ENCODE measurements around the gene RFNG. TPM values are rescaled to one million over a fixed set of nuclear protein-coding genes. Genes with fewer than 3 reads are reported as not detected.
A peak's percentile ranks its signal among the peaks of the same experiment; 100 is the strongest.

RFNG gene
- total RNA-seq, 2 donors from 2014 or later: 39.9 to 45.3 TPM

- Histone ChIP-seq H3K4me3 (peak overlapping the region; percentile 42), H3K9me3 (no peaks in the 10 kb centered on the region), H3K27me3 (replicated peaks; ENCODE audit: insufficient read depth) (no peaks in the 10 kb centered on the region), H3K36me3 (no peaks in the 10 kb centered on the region), H3K4me1 (ENCODE audit: control insufficient read depth in 1 of 2, low read depth in 2 of 2) (peaks cover 13 to 30% of the 10 kb centered on the region in 2 donors), H3K27ac (no peak overlapping the region)
- ATAC-seq (ENCODE audit: insufficient number of reproducible peaks, low FRiP score, low read depth): no peak
- no peak for TF ChIP-seq CTCF (IDR thresholded peaks at IDR 0.05)
- DNase-seq (ENCODE audit: low spot score): no peak
These were observed 19.6 kb downstream of the RFNG start for GRCh38 chr17:82031885-82032627.

GRCh38 chr17:82031303-82031884, 20.2 kb downstream of the RFNG start, which contains the start of gene RAC3:
Gene RAC3 (plus strand): TSS chr17:82031678. CDS start chr17:82031762, 84 bp downstream.
- Histone ChIP-seq H3K27ac (no peak within 1 kb of the TSS), H3K27me3 (replicated peaks; ENCODE audit: insufficient read depth) (no peaks in the 10 kb centered on the region), H3K9me3 (no peaks in the 10 kb centered on the region), H3K4me3 (peak within 1 kb of the TSS; percentile 74), H3K36me3 (no peaks in the 10 kb centered on the region), H3K4me1 (ENCODE audit: control insufficient read depth in 1 of 2, low read depth in 2 of 2) (peaks cover 8 to 23% of the 10 kb centered on the region in 2 donors)
- no peak for TF ChIP-seq CTCF (IDR thresholded peaks at IDR 0.05)
- DNase-seq (ENCODE audit: low spot score) (no peak), ATAC-seq (ENCODE audit: insufficient number of reproducible peaks, low FRiP score, low read depth) (no peak)

GRCh38 chr17:82030470-82031302, 20.9 kb downstream of the RFNG start:
- ATAC-seq (ENCODE audit: insufficient number of reproducible peaks, low FRiP score, low read depth): peak; percentile 56
- H3K36me3 ChIP-seq: no peaks in the 10 kb centered on the region
- DNase-seq (ENCODE audit: low spot score): no peak
- peak; percentile 92 for TF ChIP-seq CTCF (IDR thresholded peaks at IDR 0.05)
- peaks cover 8 to 16% of the 10 kb centered on the region in 2 donors for H3K4me1 ChIP-seq (ENCODE audit: control insufficient read depth in 1 of 2, low read depth in 2 of 2)
- no peaks in the 10 kb centered on the region for H3K27me3 ChIP-seq (replicated peaks; ENCODE audit: insufficient read depth)
- H3K27ac ChIP-seq: no peak overlapping the region
- H3K9me3 ChIP-seq: no peaks in the 10 kb centered on the region
- peak overlapping the region; percentile 74 for H3K4me3 ChIP-seq

GRCh38 chr17:82029990-82030469, 21.6 kb downstream of the RFNG start:
- Histone ChIP-seq H3K9me3 (no peaks in the 10 kb centered on the region), H3K27ac (no peak overlapping the region), H3K4me3 (peak overlapping the region; percentile 74), H3K36me3 (no peaks in the 10 kb centered on the region), H3K4me1 (ENCODE audit: control insufficient read depth in 1 of 2, low read depth in 2 of 2) (peaks cover 8 to 15% of the 10 kb centered on the region in 2 donors), H3K27me3 (replicated peaks; ENCODE audit: insufficient read depth) (no peaks in the 10 kb centered on the region)
- no peak for ATAC-seq (ENCODE audit: insufficient number of reproducible peaks, low FRiP score, low read depth)
- TF ChIP-seq CTCF (IDR thresholded peaks at IDR 0.05): no peak
- DNase-seq (ENCODE audit: low spot score): no peak

- H3K36me3 ChIP-seq: no peaks in the 10 kb centered on the region
- DNase-seq (ENCODE audit: low spot score): no peak
- no peaks in the 10 kb centered on the region for H3K9me3 ChIP-seq
- no peak for ATAC-seq (ENCODE audit: insufficient number of reproducible peaks, low FRiP score, low read depth)
- no peak for TF ChIP-seq CTCF (IDR thresholded peaks at IDR 0.05)
- H3K27me3 ChIP-seq (replicated peaks; ENCODE audit: insufficient read depth): no peaks in the 10 kb centered on the region
- H3K27ac ChIP-seq: no peak overlapping the region
- H3K4me3 ChIP-seq: no peak overlapping the region
- H3K4me1 ChIP-seq (ENCODE audit: control insufficient read depth in 1 of 2, low read depth in 2 of 2): peaks cover 8 to 16% of the 10 kb centered on the region in 2 donors
These were observed 22.2 kb downstream of the RFNG start for GRCh38 chr17:82029391-82029790.

Data from thoracic aorta (tissue), 2 donors.